Activated CD4-positive, alpha-beta T cell treated with anti-CD3 and anti-CD28 coated beads, Interleukin-2, Interleukin-4, amounts not matched to agents 100 ng/mL and 50 ng/mL, durations not matched to agents 16 hours and 8 hours (primary cell): Measurements from ENCODE around the gene TWNK.
"Not testable (repeated sequence)": the region's sequence is repeated elsewhere in the genome, so short reads cannot be mapped to it uniquely, and the experiment has no call there.

Source experiments
- DNase-seq: peaks from one replicate; pipeline ENCODE4 v3.0.0-alpha.2; 2020; ENCODE audit warnings: low spot score

The TWNK gene

GRCh38 chr10:100972904-100973535 lies 14.3 kb upstream of the TWNK start:
- DNase-seq, result no peak

GRCh38 chr10:100975397-100975796 lies 11.9 kb upstream of the TWNK start:
- not testable (repeated sequence) for DNase-seq

- no peak for DNase-seq
Observed at GRCh38 chr10:100976906-100977305, 10.4 kb upstream of the TWNK start.

GRCh38 chr10:100977436-100977835 lies 9.9 kb upstream of the TWNK start:
- DNase-seq, result no peak

GRCh38 chr10:100978121-100978900 lies 9.0 kb upstream of the TWNK start:
- DNase-seq, result no peak

GRCh38 chr10:100978901-100979195 lies 8.5 kb upstream of the TWNK start:
- no peak for DNase-seq

- no peak for DNase-seq
Observed at GRCh38 chr10:100979791-100980272, 7.5 kb upstream of the TWNK start.

GRCh38 chr10:100980311-100980710 lies 7.0 kb upstream of the TWNK start:
- DNase-seq, result no peak

GRCh38 chr10:100980711-100981110 lies 6.6 kb upstream of the TWNK start:
- no peak for DNase-seq

GRCh38 chr10:100981178-100981772 lies 6.1 kb upstream of the TWNK start:
- no peak for DNase-seq

GRCh38 chr10:100982916-100983830 lies 4.2 kb upstream of the TWNK start:
- no peak for DNase-seq

GRCh38 chr10:100983868-100984671 lies 3.3 kb upstream of the TWNK start:
- DNase-seq, result no peak

- DNase-seq, result no peak
Observed at GRCh38 chr10:100984672-100985177, 2.6 kb upstream of the TWNK start.

GRCh38 chr10:100985336-100985735 lies 2.0 kb upstream of the TWNK start:
- DNase-seq, result no peak

GRCh38 chr10:100986623-100986951 lies 756 bp upstream of the TWNK start:
- DNase-seq, result no peak

- no peak for DNase-seq
Observed at GRCh38 chr10:100987685-100988049, 324 bp downstream of the TWNK start.

- DNase-seq, result no peak
Observed at GRCh38 chr10:100988166-100988565, 823 bp downstream of the TWNK start.

- DNase-seq, result no peak
Observed at GRCh38 chr10:100989088-100989487, 1.7 kb downstream of the TWNK start.

- DNase-seq, result no peak
Observed at GRCh38 chr10:100993986-100994708, 6.8 kb downstream of the TWNK start.

- DNase-seq, result no peak
Observed at GRCh38 chr10:100995181-100995580, 7.8 kb downstream of the TWNK start.
